MCF 10A (cell line): ENCODE results near the gene GAD1. TPM values are rescaled to one million over a fixed set of nuclear protein-coding genes. Genes with fewer than 3 reads are reported as not detected.

Source experiments
- Bru-seq: library from RNA; stranded (reverse); fragments of 400-500 nt; gene quantifications from one replicate; lab custom pipeline; 2021; lab: Mats Ljungman, UMichigan
- BruChase-seq, 2 experiments: library from RNA; stranded (reverse); fragments of 400-500 nt; gene quantifications; one replicate each; lab custom pipeline; 2021; lab: Mats Ljungman, UMichigan
- BruUV-seq: library from RNA; stranded (reverse); fragments of 400-500 nt; replicated peaks from 2 replicates; lab custom pipeline; 2021; lab: Mats Ljungman, UMichigan
- CTCF ChIA-PET: fragments of 300-600 bp; sonication (Branson Sonifier 250); formaldehyde crosslinking; extraction: SDS; loops from one replicate; lab custom pipeline; 2021; ENCODE audit warnings: antibody characterized with exemption, inconsistent platforms; lab: Yijun Ruan, JAX
- POLR2A ChIA-PET: fragments of 300-600, 350-650 bp; sonication (Branson Sonifier 250); formaldehyde crosslinking; extraction: SDS; loops from one replicate; lab custom pipeline; 2020; ENCODE audit warnings: antibody characterized with exemption, inconsistent platforms; lab: Yijun Ruan, JAX
- DNase-seq: peaks from one replicate; pipeline ENCODE4 v3.0.0-alpha.2; 2018; ENCODE audit not compliant: unreplicated experiment
- H3K27ac Mint-ChIP-seq: one replicate; pipeline ENCODE4 v1.8.0; 2022; ENCODE audit warnings: mild to moderate bottlenecking, low read depth, mixed read lengths; ENCODE audit not compliant: unreplicated experiment
- H3K27me3 Mint-ChIP-seq: one replicate; pipeline ENCODE4 v1.8.0; 2022; ENCODE audit warnings: mixed read lengths; ENCODE audit not compliant: insufficient read depth, unreplicated experiment
- H3K36me3 Mint-ChIP-seq: one replicate; pipeline ENCODE4 v1.8.0; 2022; ENCODE audit warnings: mild to moderate bottlenecking, moderate library complexity, mixed read lengths; ENCODE audit not compliant: insufficient read depth, unreplicated experiment
- H3K4me1 Mint-ChIP-seq: one replicate; pipeline ENCODE4 v1.8.0; 2022; ENCODE audit warnings: mixed read lengths; ENCODE audit not compliant: insufficient read depth, unreplicated experiment
- H3K4me3 Mint-ChIP-seq: one replicate; pipeline ENCODE4 v1.8.0; 2022; ENCODE audit warnings: mild to moderate bottlenecking, moderate library complexity, mixed read lengths; ENCODE audit not compliant: unreplicated experiment
- H3K9me3 Mint-ChIP-seq: one replicate; pipeline ENCODE4 v1.8.0; 2022; ENCODE audit warnings: mixed read lengths; ENCODE audit not compliant: unreplicated experiment
- CTCF ChIP-seq: fragments of 200-600 bp; IDR thresholded peaks from one replicate; pipeline ENCODE4 v1.8.0; 2022; ENCODE audit warnings: antibody characterized with exemption, mild to moderate bottlenecking; ENCODE audit not compliant: unreplicated experiment
- intact Hi-C: fragments of 100-400 bp; cut with micrococcal nuclease; formaldehyde crosslinking; loops from 2 replicates; pipeline ENCODE4 v1.14.1; 2022
- long read RNA-seq: library from polyadenylated mRNA; stranded (forward); transcript quantifications from one replicate; pipeline ENCODE4 v2.0.0, GENCODE V29; 2022
- total RNA-seq: library from RNA; stranded (reverse); gene quantifications from 2 replicates; pipeline ENCODE4 v1.2.3, GENCODE V29; 2022

GAD1 gene
- total RNA-seq (1.6 and 2.5 TPM in 2 replicates), Bru-seq, nascent RNA (percentile 32 among the genes with signal in this experiment), BruChase-seq, experiment 1, labeled RNA remaining after a 6-hour chase (percentile 23 among the genes with signal in this experiment), BruChase-seq, experiment 2, labeled RNA remaining after a 2-hour chase (percentile 32 among the genes with signal in this experiment)
- long read RNA-seq, partial matches to known transcripts = 1 of 1 reads
- long read RNA-seq, other reads (novel, unspliced or antisense) = 0 of 1 reads

GRCh38 chr2:170816504-170817092 is at the start of gene GAD1:
Gene GAD1, plus strand, starts transcription at chr2:170816887. Its CDS starts 1,705 bp downstream, at chr2:170818592.
- TF ChIP-seq CTCF = no peak
- no TSS peak for BruUV-seq
- Mint-ChIP-seq H3K4me3 (peak within 1 kb of the TSS; percentile 81), H3K36me3 (no peaks in the 10 kb centered on the region), H3K27me3 (peaks cover 54% of the 10 kb centered on the region), H3K27ac (no peak within 1 kb of the TSS), H3K9me3 (no peaks in the 10 kb centered on the region), H3K4me1 (peaks cover 6% of the 10 kb centered on the region)
- intact Hi-C loops = loop anchor here (1.0 to 10.0 kb wide), 4 partner anchors 57 to 882 kb away; partner anchors contain the start of gene GORASP2
- ChIA-PET POLR2A (interaction anchor here (0.6 to 2.0 kb wide), 14 partner anchors 34 to 804 kb away, joined by 3 to 9 read pairs (median 3); partner anchors contain the start of genes ERICH2 and GORASP2), CTCF (interaction anchor here (0.6 to 11.5 kb wide), 51 partner anchors 8 to 1820 kb away, joined by 3 to 125 read pairs (median 4); partner anchors contain the start of gene GORASP2)
- DNase-seq = peak; percentile 86

GRCh38 chr2:170770008-170770605 is 46.6 kb upstream of the GAD1 start, which contains the start of gene ERICH2:
Gene ERICH2, plus strand, starts transcription at chr2:170770378. Its CDS starts 304 bp downstream, at chr2:170770682.
- H3K36me3 Mint-ChIP-seq = no peaks in the 10 kb centered on the region
- POLR2A ChIA-PET = interaction anchor here (0.6 to 3.3 kb wide), 16 partner anchors 14 to 1252 kb away, joined by 3 to 22 read pairs (median 5); partner anchors contain the start of gene GAD1

GRCh38 chr2:170770606-170771420 is 45.9 kb upstream of the GAD1 start:
- intact Hi-C loops = loop anchor here (5.0 kb wide), 1 partner anchor 34 kb away; no protein-coding TSS in a partner anchor
- CTCF ChIA-PET = interaction anchor here (0.6 to 1.1 kb wide), 3 partner anchors 42 to 373 kb away, joined by 3 to 6 read pairs (median 3); no protein-coding TSS in a partner anchor
- POLR2A ChIA-PET = interaction anchor here (0.7 to 3.3 kb wide), 13 partner anchors 13 to 401 kb away, joined by 3 to 22 read pairs (median 6); partner anchors contain the start of gene GAD1
- Mint-ChIP-seq H3K27me3 (no peaks in the 10 kb centered on the region), H3K27ac (peak overlapping the region; percentile 94), H3K9me3 (no peaks in the 10 kb centered on the region), H3K4me3 (peak overlapping the region; percentile 92), H3K4me1 (no peaks in the 10 kb centered on the region), H3K36me3 (no peaks in the 10 kb centered on the region)
- peak; percentile 83 for DNase-seq
- BruUV-seq = no TSS peak
- no peak for TF ChIP-seq CTCF

More at GRCh38 chr2:170770008-170770605, 46.6 kb upstream of the GAD1 start, which contains the start of gene ERICH2:
- peak within 1 kb of the TSS; percentile 94 for H3K27ac Mint-ChIP-seq
- H3K4me1 Mint-ChIP-seq = no peaks in the 10 kb centered on the region
- no peaks in the 10 kb centered on the region for H3K9me3 Mint-ChIP-seq
- CTCF ChIA-PET = interaction anchor here (0.7 to 1.8 kb wide), 2 partner anchors 30 to 1286 kb away, joined by 3 to 11 read pairs; no protein-coding TSS in a partner anchor
- DNase-seq = peak; percentile 60
- TSS peak; percentile 81 for BruUV-seq
- H3K27me3 Mint-ChIP-seq = no peaks in the 10 kb centered on the region
- intact Hi-C loops = loop anchor here (5.0 kb wide), 1 partner anchor 33 kb away; no protein-coding TSS in a partner anchor
- H3K4me3 Mint-ChIP-seq = peak within 1 kb of the TSS; percentile 92
- no peak for TF ChIP-seq CTCF
